Vagina (tissue), 2 donors: ENCODE measurements around the gene SLC9C2.

Experiments
- CTCF ChIP-seq, 3 experiments: fragments of 450-650 bp in 2 of 3; fragments of 200-600 bp in 1 of 3; sonication (generic) in 1 of 3; IDR thresholded peaks; one replicate each; pipeline ENCODE4 v1.5.1; 2017 to 2019; ENCODE audit warnings: antibody characterized with exemption in 3 of 3, mild to moderate bottlenecking in 2 of 3, moderate library complexity in 2 of 3
- POLR2A ChIP-seq, 2 donors: fragments of 450-650 bp; IDR thresholded peaks; one replicate each; pipeline ENCODE4 v1.6.1; 2017; ENCODE audit warnings: antibody characterized with exemption in 2 of 2, mild to moderate bottlenecking in 2 of 2, moderate library complexity in 2 of 2

GRCh38 chr1:173489929-173490328 is 112.9 kb downstream of the SLC9C2 start:
- TF ChIP-seq CTCF (IDR thresholded peaks at IDR 0.05) (no peak), POLR2A (IDR thresholded peaks at IDR 0.05) (no peak)
